Endothelial cell of umbilical vein (primary cell): ENCODE results near the gene HMX2. TPM values are rescaled to one million over a fixed set of nuclear protein-coding genes. Genes with fewer than 3 reads are reported as not detected.

Source experiments
- BruUV-seq: library from RNA; stranded (reverse); fragments of 400-500 nt; replicated peaks from 2 replicates; lab custom pipeline; 2021; lab: Mats Ljungman, UMichigan
- CTCF ChIA-PET: fragments of 300-600, 350-600 bp; sonication (Branson Sonifier 250); formaldehyde crosslinking; loops from one replicate; lab custom pipeline; 2021; ENCODE audit warnings: antibody characterized with exemption, inconsistent platforms; lab: Charles Lee
- POLR2A ChIA-PET: fragments of 300-600, 350-600 bp; sonication (Branson Sonifier 250); formaldehyde crosslinking; loops from one replicate; lab custom pipeline; 2021; ENCODE audit warnings: antibody characterized with exemption, inconsistent platforms; lab: Charles Lee
- DNase-seq: peaks from one replicate; pipeline ENCODE4 v3.0.0-alpha.2; 2011; ENCODE audit warnings: low read depth, low spot score
- FAIRE-seq: peaks from 2 replicates; lab custom pipeline; 2011; peaks lifted over from hg19 to GRCh38; lab: Jason Lieb, UNC
- H2AFZ ChIP-seq: 2 replicates; pipeline ENCODE4 v1.6.0; 2012; ENCODE audit warnings: low read depth, low read length, control low read depth, inconsistent platforms
- H3K27ac ChIP-seq: 2 replicates; pipeline ENCODE4 v1.5.1; 2011; ENCODE audit warnings: low read depth, mild to moderate bottlenecking, control low read depth, low read length, moderate library complexity; ENCODE audit not compliant: insufficient read depth
- H3K27me3 ChIP-seq, 2 experiments: 2 replicates each; pipeline versions ENCODE4 v1.6.0 to v1.6.1; 2011; ENCODE audit warnings: low read length in 2 of 2, mixed read lengths in 1 of 2; ENCODE audit not compliant: control insufficient read depth in 2 of 2, insufficient read depth in 2 of 2
- H3K36me3 ChIP-seq, 2 experiments: 2 replicates in 1 of 2; 3 replicates in 1 of 2; pipeline ENCODE4 v1.5.1; 2011; ENCODE audit warnings: low read length in 2 of 2, mild to moderate bottlenecking in 1 of 2, moderate library complexity in 1 of 2; ENCODE audit not compliant: control insufficient read depth in 2 of 2, insufficient read depth in 2 of 2; ENCODE audit errors: extremely low read depth in 1 of 2
- H3K4me1 ChIP-seq: 3 replicates; pipeline ENCODE4 v1.5.1; 2011; ENCODE audit warnings: mild to moderate bottlenecking, low read length; ENCODE audit not compliant: control insufficient read depth, insufficient read depth; ENCODE audit errors: extremely low read depth
- H3K4me2 ChIP-seq: 2 replicates; pipeline ENCODE4 v1.6.1; 2011; ENCODE audit warnings: low read length, control low read depth, mixed read lengths; ENCODE audit not compliant: insufficient read depth
- H3K4me3 ChIP-seq, 3 experiments: fragments of 200-600 bp in 1 of 3; sonication (generic), shearing (Covaris generic) in 1 of 3; replicated peaks in 1 of 3; 2 replicates each; pipeline ENCODE4 v1.5.1; 2011 to 2016; ENCODE audit warnings: control low read depth in 3 of 3, low read length in 3 of 3, mild to moderate bottlenecking in 2 of 3, inconsistent platforms in 1 of 3, low read depth in 1 of 3, moderate library complexity in 1 of 3; ENCODE audit not compliant: insufficient read depth in 1 of 3
- H3K79me2 ChIP-seq: 2 replicates; pipeline ENCODE4 v1.6.0; 2012; ENCODE audit warnings: low read length, inconsistent platforms; ENCODE audit not compliant: control insufficient read depth, insufficient read depth
- H3K9ac ChIP-seq: replicated peaks from 2 replicates; pipeline ENCODE3; 2011; ENCODE audit warnings: low read length, control low read depth; ENCODE audit not compliant: insufficient read depth; ENCODE audit errors: extremely low read depth
- H3K9me1 ChIP-seq: replicated peaks from 3 replicates; pipeline ENCODE4 v1.6.0; 2011; ENCODE audit warnings: mild to moderate bottlenecking, low read length; ENCODE audit not compliant: control insufficient read depth, insufficient read depth; ENCODE audit errors: extremely low read depth
- H3K9me3 ChIP-seq: replicated peaks from 2 replicates; pipeline ENCODE4 v1.5.1; 2012; ENCODE audit warnings: low read length, inconsistent platforms; ENCODE audit not compliant: control insufficient read depth, insufficient read depth
- H4K20me1 ChIP-seq: replicated peaks from 2 replicates; pipeline ENCODE3; 2011; ENCODE audit warnings: mild to moderate bottlenecking, low read length; ENCODE audit not compliant: control insufficient read depth, insufficient read depth; ENCODE audit errors: extremely low read depth
- EZH2 ChIP-seq: IDR thresholded peaks from 2 replicates; pipeline ENCODE4 v1.6.1; 2012; ENCODE audit warnings: borderline replicate concordance, low read depth, mild to moderate bottlenecking, moderate library complexity, low read length, inconsistent platforms; ENCODE audit not compliant: severe bottlenecking
- FOS ChIP-seq: IDR thresholded peaks from 2 replicates; pipeline ENCODE4 v1.6.1; 2011; ENCODE audit warnings: mild to moderate bottlenecking, low read length, moderate library complexity, borderline replicate concordance; ENCODE audit not compliant: insufficient read depth
- GATA2 ChIP-seq: IDR thresholded peaks from 2 replicates; pipeline ENCODE4 v1.7.0; 2011; ENCODE audit warnings: low read depth, mild to moderate bottlenecking, moderate library complexity, mixed read lengths, low read length; ENCODE audit not compliant: insufficient read length, insufficient read depth
- JUN ChIP-seq: IDR thresholded peaks from 2 replicates; pipeline ENCODE4 v1.6.1; 2011; ENCODE audit warnings: borderline replicate concordance, low read depth; ENCODE audit not compliant: insufficient read length, insufficient read depth
- MYC ChIP-seq: IDR thresholded peaks from one replicate; pipeline ENCODE4 v1.6.1; 2011; ENCODE audit warnings: mild to moderate bottlenecking, low read depth, low read length
- POLR2A ChIP-seq: IDR thresholded peaks from 2 replicates; pipeline ENCODE4 v1.6.1; 2012; ENCODE audit warnings: low read depth, mild to moderate bottlenecking, control low read depth, low read length
- POLR2AphosphoS5 ChIP-seq: IDR thresholded peaks from 2 replicates; pipeline ENCODE4 v1.6.1; 2012; ENCODE audit warnings: low read depth, mild to moderate bottlenecking, control low read depth, low read length, moderate library complexity; ENCODE audit not compliant: insufficient read depth
- dilution Hi-C: fragments of 300-500 bp; cut with MboI; formaldehyde crosslinking; loops from one replicate; pipeline ENCODE4 v1.15.0; 2019; ENCODE audit warnings: low sequenced_read_pairs; ENCODE audit not compliant: extremely low pct_ligation_motif_present
- intact Hi-C: fragments of 100-400 bp; cut with micrococcal nuclease; formaldehyde crosslinking; loops from one replicate; pipeline ENCODE4 v1.10.0; 2022
- polyA plus RNA-seq, 4 experiments: library from polyadenylated mRNA; depleted of rRNA in 3 of 4; stranded (reverse) in 3 of 4; unstranded in 1 of 4; fragments of >200 nt; gene quantifications; 2 replicates each; pipeline versions ENCODE4 v1.2.1 to v1.2.3, GENCODE V29; 2011 to 2012; ENCODE audit warnings: missing spikeins in 1 of 4
- total RNA-seq: library from RNA; stranded (reverse); gene quantifications from 2 replicates; pipeline ENCODE4 v1.2.3, GENCODE V29; 2021
- TF ChIP-seq, protein P1 (sequence below): IDR thresholded peaks from 2 replicates; pipeline ENCODE4 v1.6.1; 2011; ENCODE audit not compliant: insufficient read depth, insufficient read length
- TF ChIP-seq, protein P2 (sequence below), 2 donors: IDR thresholded peaks; 1 replicate in 1 of 2; 2 replicates in 1 of 2; pipeline ENCODE4 v1.5.1; 2011; ENCODE audit warnings: low read length in 2 of 2, mild to moderate bottlenecking in 2 of 2, moderate library complexity in 2 of 2, control low read depth in 1 of 2, inconsistent platforms in 1 of 2, low read depth in 1 of 2; ENCODE audit not compliant: insufficient read depth in 1 of 2; ENCODE audit errors: extremely low read depth in 1 of 2

HMX2 gene
- total and polyA plus RNA-seq, 2 donors (not counting 3 experiments of a cell fraction or from before 2014, with no cell fraction given), result not detected

DNA sequence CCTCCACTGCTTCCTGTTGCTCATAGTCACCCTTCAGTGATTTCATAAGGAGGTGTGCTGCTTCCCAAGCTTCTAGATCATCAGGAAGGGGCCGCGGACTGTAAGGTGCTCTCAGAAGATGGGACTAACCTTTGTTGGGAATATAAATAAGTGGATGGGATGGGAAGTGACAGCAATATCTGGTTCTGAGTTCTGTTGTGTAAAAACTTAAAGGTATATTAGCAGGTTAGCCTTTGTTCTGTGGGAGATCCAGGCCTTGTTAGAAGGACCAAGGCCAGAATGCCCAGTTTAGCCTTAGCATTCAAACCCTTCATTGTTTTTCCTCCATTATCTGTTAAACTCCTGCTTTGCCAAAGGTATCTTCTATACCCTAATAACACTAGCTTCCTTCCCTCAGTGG lies 18.7 kb downstream of the HMX2 start:
- no peak overlapping the region for H3K4me2 ChIP-seq
- no peaks in the 10 kb centered on the region for H4K20me1 ChIP-seq
- H3K27ac ChIP-seq, result no peak overlapping the region
- FAIRE-seq, result no peak
- DNase-seq, result no peak
- TF ChIP-seq, protein P1, sequence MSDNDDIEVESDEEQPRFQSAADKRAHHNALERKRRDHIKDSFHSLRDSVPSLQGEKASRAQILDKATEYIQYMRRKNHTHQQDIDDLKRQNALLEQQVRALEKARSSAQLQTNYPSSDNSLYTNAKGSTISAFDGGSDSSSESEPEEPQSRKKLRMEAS, result no peak
- TF ChIP-seq FOS, result no peak
- no peak for TF ChIP-seq POLR2A
- TF ChIP-seq GATA2, result no peak
- TF ChIP-seq EZH2, result no peak
- no peak for TF ChIP-seq MYC
- TF ChIP-seq, protein P2, sequence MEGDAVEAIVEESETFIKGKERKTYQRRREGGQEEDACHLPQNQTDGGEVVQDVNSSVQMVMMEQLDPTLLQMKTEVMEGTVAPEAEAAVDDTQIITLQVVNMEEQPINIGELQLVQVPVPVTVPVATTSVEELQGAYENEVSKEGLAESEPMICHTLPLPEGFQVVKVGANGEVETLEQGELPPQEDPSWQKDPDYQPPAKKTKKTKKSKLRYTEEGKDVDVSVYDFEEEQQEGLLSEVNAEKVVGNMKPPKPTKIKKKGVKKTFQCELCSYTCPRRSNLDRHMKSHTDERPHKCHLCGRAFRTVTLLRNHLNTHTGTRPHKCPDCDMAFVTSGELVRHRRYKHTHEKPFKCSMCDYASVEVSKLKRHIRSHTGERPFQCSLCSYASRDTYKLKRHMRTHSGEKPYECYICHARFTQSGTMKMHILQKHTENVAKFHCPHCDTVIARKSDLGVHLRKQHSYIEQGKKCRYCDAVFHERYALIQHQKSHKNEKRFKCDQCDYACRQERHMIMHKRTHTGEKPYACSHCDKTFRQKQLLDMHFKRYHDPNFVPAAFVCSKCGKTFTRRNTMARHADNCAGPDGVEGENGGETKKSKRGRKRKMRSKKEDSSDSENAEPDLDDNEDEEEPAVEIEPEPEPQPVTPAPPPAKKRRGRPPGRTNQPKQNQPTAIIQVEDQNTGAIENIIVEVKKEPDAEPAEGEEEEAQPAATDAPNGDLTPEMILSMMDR (IDR thresholded peaks at IDR 0.05; ENCODE audit: extremely low read depth in 1 of 2, insufficient read depth in 1 of 2, low read depth in 1 of 2, low read length in 2 of 2), result no peak
- TF ChIP-seq JUN, result no peak
- TF ChIP-seq POLR2AphosphoS5, result no peak
- dilution Hi-C loops (no loop called here), intact Hi-C loops (no loop called here)
- no peaks in the 10 kb centered on the region for H3K4me1 ChIP-seq
- no TSS peak for BruUV-seq
- ChIA-PET CTCF (no interaction called here), POLR2A (no interaction called here)
- no peak overlapping the region for H3K4me3 ChIP-seq
- no peaks in the 10 kb centered on the region for H3K9me3 ChIP-seq
- H3K79me2 ChIP-seq, result peaks cover 52% of the 10 kb centered on the region
- no peak overlapping the region for H2AFZ ChIP-seq
- no peak overlapping the region for H3K9ac ChIP-seq
- no peaks in the 10 kb centered on the region for H3K9me1 ChIP-seq
- H3K36me3 ChIP-seq, result peaks cover 15 to 31% of the 10 kb centered on the region in 2 experiments
- H3K27me3 ChIP-seq, result no peaks in the 10 kb centered on the region
